K562 (cell line): ENCODE results near the gene TMEM217. TPM values are rescaled to one million over a fixed set of nuclear protein-coding genes. Genes with fewer than 3 reads are reported as not detected.

Experiments used
- ATAC-seq: fragments of 200-7000 bp; cut with Tn5 transposase; 3 replicates; pipeline ENCODE4 v1.9.1; 2020; ENCODE audit warnings: moderate library complexity
- BruUV-seq: library from RNA; stranded (reverse); fragments of 400-500 nt; replicated peaks from 2 replicates; lab custom pipeline; 2021; lab: Mats Ljungman, UMichigan
- CTCF ChIA-PET: fragments of 300-600 bp; formaldehyde crosslinking; extraction: SDS; loops from one replicate; lab custom pipeline; 2021; ENCODE audit warnings: low intra/inter-chr PET ratio; lab: Yijun Ruan, JAX
- POLR2A ChIA-PET: fragments of 300-600, 350-650 bp; sonication (Branson Sonifier 250); formaldehyde crosslinking; extraction: SDS; loops from one replicate; lab custom pipeline; 2021; ENCODE audit warnings: antibody characterized with exemption, inconsistent platforms; lab: Yijun Ruan, JAX
- DNase-seq, 4 experiments: peaks; one replicate each; pipeline versions ENCODE4 v3.0.0 to v3.0.0-alpha.2; 2011 to 2018; ENCODE audit warnings: low spot score in 3 of 4, mixed read lengths in 3 of 4; ENCODE audit errors: extremely low read depth in 1 of 4
- FAIRE-seq: peaks from 2 replicates; lab custom pipeline; 2011; peaks lifted over from hg19 to GRCh38; lab: Jason Lieb, UNC
- H2AFZ ChIP-seq: 2 replicates; pipeline ENCODE4 v1.6.0; 2011; ENCODE audit warnings: low read depth, low read length, control low read depth, inconsistent platforms
- H3K27ac ChIP-seq: fragments of 200-600 bp; 3 replicates; pipeline ENCODE4 v1.8.0; 2011; ENCODE audit warnings: low read depth, mild to moderate bottlenecking, control low read depth, inconsistent platforms, low read length, moderate library complexity, mixed read lengths; ENCODE audit errors: extremely low read depth
- H3K27me3 ChIP-seq, 2 experiments: fragments of 300-600 bp in 1 of 2; 2 replicates in 1 of 2; 3 replicates in 1 of 2; pipeline versions ENCODE4 v1.6.0 to v1.8.0; 2011; ENCODE audit warnings: inconsistent platforms in 2 of 2, low read length in 2 of 2, mild to moderate bottlenecking in 1 of 2, mixed read lengths in 1 of 2, moderate library complexity in 1 of 2; ENCODE audit not compliant: control insufficient read depth in 2 of 2, insufficient read depth in 2 of 2
- H3K36me3 ChIP-seq: fragments of 300-600 bp; 3 replicates; pipeline ENCODE4 v1.8.0; 2011; ENCODE audit warnings: mild to moderate bottlenecking, low read length, inconsistent platforms; ENCODE audit not compliant: control insufficient read depth, insufficient read depth
- H3K4me1 ChIP-seq, 2 experiments: fragments of 200-600 bp in 1 of 2; replicated peaks in 1 of 2; 2 replicates in 1 of 2; 3 replicates in 1 of 2; pipeline versions ENCODE4 v1.5.1 to v1.8.0; 2011; ENCODE audit warnings: inconsistent platforms in 2 of 2, low read length in 2 of 2, mild to moderate bottlenecking in 1 of 2, mixed read lengths in 1 of 2, moderate library complexity in 1 of 2; ENCODE audit not compliant: control insufficient read depth in 2 of 2, insufficient read depth in 2 of 2
- H3K4me2 ChIP-seq: 2 replicates; pipeline ENCODE4 v1.6.1; 2011; ENCODE audit warnings: low read length, control low read depth, inconsistent platforms, mixed read lengths; ENCODE audit not compliant: insufficient read depth
- H3K4me3 ChIP-seq: fragments of 200-600 bp; sonication (generic), shearing (Covaris generic); 2 replicates; pipeline ENCODE4 v1.5.1; 2016; ENCODE audit warnings: control low read depth, inconsistent platforms
- H3K79me2 ChIP-seq: fragments of 200-600 bp; 3 replicates; pipeline ENCODE4 v1.8.0; 2011; ENCODE audit warnings: low read length, inconsistent platforms; ENCODE audit not compliant: control insufficient read depth, insufficient read depth
- H3K9ac ChIP-seq, 2 experiments: 2 replicates each; pipeline versions ENCODE4 v1.6.0 to v1.6.1; 2011; ENCODE audit warnings: low read depth in 2 of 2, low read length in 2 of 2, control low read depth in 1 of 2, inconsistent platforms in 1 of 2, mild to moderate bottlenecking in 1 of 2, mixed read lengths in 1 of 2; ENCODE audit not compliant: insufficient read depth in 1 of 2
- H3K9me1 ChIP-seq: one replicate; pipeline ENCODE4 v1.6.0; 2011; ENCODE audit warnings: inconsistent platforms, mild to moderate bottlenecking, low read length, moderate library complexity; ENCODE audit not compliant: control insufficient read depth, insufficient read depth
- H3K9me3 ChIP-seq: replicated peaks from 2 replicates; pipeline ENCODE4 v1.5.1; 2011; ENCODE audit warnings: low read depth, low read length, inconsistent platforms; ENCODE audit not compliant: control insufficient read depth, insufficient read depth
- H4K20me1 ChIP-seq: replicated peaks from 2 replicates; pipeline ENCODE4 v1.6.1; 2011; ENCODE audit warnings: low read length, inconsistent platforms, mixed read lengths; ENCODE audit not compliant: control insufficient read depth, insufficient read depth
- BRCA1 ChIP-seq, 2 experiments: fragments of 450-650 bp in 1 of 2; sonication (generic) in 1 of 2; formaldehyde crosslinking in 1 of 2; IDR thresholded peaks; 2 replicates each; pipeline versions ENCODE4 v1.5.0 to v1.6.1; 2017 to 2020; ENCODE audit warnings: mild to moderate bottlenecking in 1 of 2, missing genetic modification reagents in 1 of 2
- CC2D1A ChIP-seq: fragments of 450-650 bp; IDR thresholded peaks from 2 replicates; pipeline ENCODE4 v1.6.1; 2017; ENCODE audit warnings: mild to moderate bottlenecking
- CTCF ChIP-seq, 3 experiments: IDR thresholded peaks in 2 of 3; conservative IDR thresholded peaks in 1 of 3; 2 replicates each; pipeline ENCODE4 v1.5.1; 2011 to 2012; ENCODE audit warnings: low read length in 3 of 3, mild to moderate bottlenecking in 3 of 3, control low read depth in 2 of 3, improper control_type of control experiment in 1 of 3, inconsistent platforms in 1 of 3, low read depth in 1 of 3, mixed read lengths in 1 of 3, moderate library complexity in 1 of 3; ENCODE audit not compliant: insufficient read depth in 2 of 3
- EWSR1 ChIP-seq: fragments of 450-650 bp; IDR thresholded peaks from 2 replicates; pipeline ENCODE4 v1.6.1; 2018; ENCODE audit warnings: borderline replicate concordance, mild to moderate bottlenecking, low read depth, moderate library complexity; ENCODE audit not compliant: partially characterized antibody
- FIP1L1 ChIP-seq: fragments of 200-400 bp; formaldehyde crosslinking; IDR thresholded peaks from 2 replicates; pipeline ENCODE4 v1.6.1; 2018; ENCODE audit warnings: mild to moderate bottlenecking, low read depth, low read length; ENCODE audit not compliant: poor library complexity, severe bottlenecking
- GTF2E2 ChIP-seq: fragments of 200-800 bp; sonication (Bioruptor generic); IDR thresholded peaks from 2 replicates; pipeline ENCODE4 v1.6.1; 2016; ENCODE audit warnings: missing genetic modification characterization, missing compliant biosample characterization
- HCFC1 ChIP-seq: IDR thresholded peaks from 2 replicates; pipeline ENCODE4 v1.6.1; 2012; ENCODE audit warnings: low read depth, low read length, improper control_type of control experiment
- HNRNPH1 ChIP-seq: fragments of 200-400 bp; formaldehyde crosslinking; optimal IDR thresholded peaks from 2 replicates; pipeline ENCODE3; 2017; ENCODE audit warnings: low read depth, mild to moderate bottlenecking, low read length, moderate library complexity
- MNT ChIP-seq, 2 experiments: fragments of 450-650 bp; conservative IDR thresholded peaks; 2 replicates each; pipeline ENCODE4 v1.6.1; 2017; ENCODE audit warnings: mild to moderate bottlenecking in 2 of 2, moderate library complexity in 2 of 2
- OTX1 ChIP-seq: fragments of 450-650 bp; formaldehyde crosslinking; IDR thresholded peaks from 2 replicates; pipeline ENCODE4 v1.4.0; 2022; ENCODE audit warnings: mild to moderate bottlenecking
- SMARCA4 ChIP-seq: fragments of 450-650 bp; IDR thresholded peaks from 2 replicates; pipeline ENCODE4 v1.6.1; 2016
- TBP ChIP-seq: optimal IDR thresholded peaks from 2 replicates; pipeline ENCODE3; 2011; ENCODE audit warnings: low read depth, low read length, improper control_type of control experiment
- ZBTB43 ChIP-seq: sonication (generic); formaldehyde crosslinking; IDR thresholded peaks from 2 replicates; pipeline ENCODE4 v1.8.0; 2023; ENCODE audit warnings: mild to moderate bottlenecking, missing genetic modification reagents
- ZFX ChIP-seq: sonication (generic); formaldehyde crosslinking; IDR thresholded peaks from 2 replicates; pipeline ENCODE4 v1.8.0; 2022; ENCODE audit warnings: mild to moderate bottlenecking, missing genetic modification reagents, moderate library complexity
- ZNF175 ChIP-seq: fragments of 200-800 bp; sonication (Bioruptor generic); IDR thresholded peaks from 2 replicates; pipeline ENCODE4 v1.6.1; 2016; ENCODE audit warnings: low read depth, mild to moderate bottlenecking, missing genetic modification characterization, missing compliant biosample characterization
- ZNF184 ChIP-seq: sonication (generic); formaldehyde crosslinking; IDR thresholded peaks from 2 replicates; pipeline ENCODE4 v1.5.0; 2020; ENCODE audit warnings: missing genetic modification reagents
- ZNF507 ChIP-seq: conservative IDR thresholded peaks from 2 replicates; pipeline ENCODE4 v1.6.1; 2017; ENCODE audit warnings: missing genetic modification characterization, missing compliant biosample characterization
- WGBS: fragments of 100-300 bp; shearing (Covaris generic); methylation state at CpG from one replicate; pipeline ENCODE4 v1.1.6; 2016; ENCODE audit warnings: low coverage, mixed read lengths; ENCODE audit not compliant: insufficient coverage; ENCODE audit errors: missing lambda C conversion rate; 5-methylcytosine and 5-hydroxymethylcytosine counted together
- in situ Hi-C: fragments of 300-500 bp; cut with MboI; formaldehyde crosslinking; loops from 4 replicates; pipeline ENCODE4 v1.15.0; 2018; ENCODE audit warnings: inconsistent platforms, mixed read lengths
- intact Hi-C: fragments of 100-400 bp; cut with micrococcal nuclease; formaldehyde crosslinking; loops from 2 replicates; pipeline ENCODE4 v1.14.2; 2022
- polyA plus RNA-seq, 8 experiments: library from polyadenylated mRNA; depleted of rRNA in 4 of 8; stranded (reverse) in 5 of 8; unstranded in 3 of 8; fragments of >200 nt; fragmentation: Nextera tagmentation in 2 of 8; fragmentation: Illumina TruSeq in 1 of 8; extraction: Ambion mirVana in 2 of 8; extraction: Trizol in 1 of 8; gene quantifications; 2 replicates each; pipeline versions ENCODE4 v1.2.1 to v1.2.3, GENCODE V29; 2011 to 2014; ENCODE audit warnings: inconsistent platforms in 1 of 8, missing spikeins in 1 of 8
- total RNA-seq, 7 experiments: library from RNA; depleted of rRNA in 6 of 7; stranded (reverse); fragments of >200 nt in 6 of 7; fragmentation: Illumina TruSeq in 2 of 7; extraction: Trizol in 2 of 7; gene quantifications; 2 replicates each; pipeline versions ENCODE4 v1.2.1 to v1.2.3, GENCODE V29; 2011 to 2021; ENCODE audit warnings: low replicate concordance in 1 of 7

Gene TMEM217
- total and polyA plus RNA-seq, 9 of the 15 experiments (the other 6 are each of a cell fraction or from before 2014, with no cell fraction given), result 1.3 to 8.0 (median 1.9) TPM

- 36% methylated on average over 7 of the region's 7 CpGs for WGBS
- Histone ChIP-seq H3K4me3 (no peak overlapping the region), H3K9me1 (no peaks in the 10 kb centered on the region), H2AFZ (peak overlapping the region; percentile 60), H3K27me3 (no peaks in the 10 kb centered on the region), H3K27ac (peak overlapping the region; percentile 7; the same call in 2 of the 3 replicates), H3K9ac (peak overlapping the region in 1 of 2 experiments; percentile 3; a peak in 1 of 4 replicates), H3K9me3 (no peaks in the 10 kb centered on the region), H3K4me1 (peaks cover 60 to 72% of the 10 kb centered on the region in 2 experiments), H4K20me1 (no peaks in the 10 kb centered on the region), H3K36me3 (no peaks in the 10 kb centered on the region; the same call in 2 of the 3 replicates), H3K4me2 (peak overlapping the region; percentile 10), H3K79me2 (peaks cover 7% of the 10 kb centered on the region; the same call in 1 of the 3 replicates)
- in situ Hi-C loops (loop anchor here (5.0 to 10.0 kb wide), 4 partner anchors 36 to 441 kb away; partner anchors contain the start of gene PIM1), intact Hi-C loops (loop anchor here (1.0 kb wide), 2 partner anchors 25 to 31 kb away; no protein-coding TSS in a partner anchor)
- FAIRE-seq (peak; percentile 80), ATAC-seq (peak; percentile 83), DNase-seq (peak; percentile 88 to 97 (median 90))
- no TSS peak for BruUV-seq
- ChIA-PET CTCF (interaction anchor here (0.5 to 9.0 kb wide), 9 partner anchors 31 to 188 kb away, joined by 4 to 204 read pairs (median 4); no protein-coding TSS in a partner anchor), POLR2A (interaction anchor here (0.6 to 7.3 kb wide), 4 partner anchors 33 to 186 kb away, joined by 3 to 67 read pairs (median 4); no protein-coding TSS in a partner anchor)
- TF ChIP-seq ZNF175 (peak; percentile 74; the same call in 1 of the 2 replicates), GTF2E2 (no peak), CC2D1A (peak; percentile 86), ZBTB43 (CRISPR knock-in tag) (no peak), EWSR1 (no peak), SMARCA4 (0 out of 2 replicates have a peak, but pooled peaks have one; percentile 69), MNT (conservative IDR thresholded peaks at IDR 0.05) (no peak; a peak in 1 of 4 replicates), OTX1 (peak; percentile 69; the same call in 1 of the 2 replicates), ZNF184 (CRISPR knock-in tag) (no peak), BRCA1 (IDR thresholded peaks at IDR 0.05) (no peak), BRCA1 (CRISPR knock-in tag; IDR thresholded peaks at IDR 0.05) (no peak), HNRNPH1 (no peak), HCFC1 (0 out of 2 replicates have a peak, but pooled peaks have one; percentile 25), ZNF507 (tag) (no peak), ZFX (CRISPR knock-in tag) (no peak), FIP1L1 (no peak), TBP (no peak), CTCF (IDR thresholded peaks at IDR 0.05 in 2 of 3, conservative IDR thresholded peaks at IDR 0.05 in 1 of 3; ENCODE audit: insufficient read depth in 2 of 3, low read depth in 1 of 3, low read length in 3 of 3) (peak; percentile 94 to 98 (median 94))
Measured at GRCh38 chr6:37207903-37208456, 50.0 kb downstream of the TMEM217 start.
